GM23338 (cell line): ENCODE measurements around the gene CBFA2T2. TPM values are rescaled to one million over a fixed set of nuclear protein-coding genes. Genes with fewer than 3 reads are reported as not detected.

Source experiments
- ATAC-seq: fragments of 200-7000 bp; cut with Tn5 transposase; 3 replicates; pipeline ENCODE4 v1.9.1; 2020
- DNase-seq: peaks from one replicate; pipeline ENCODE4 v3.0.0-alpha.2; 2015; ENCODE audit warnings: low spot score
- H2AFZ ChIP-seq: fragments of 200-600 bp; sonication (generic); 2 replicates; pipeline ENCODE4 v1.8.0; 2016; ENCODE audit warnings: antibody characterized with exemption, mild to moderate bottlenecking, moderate library complexity
- H3F3A ChIP-seq: fragments of 200-600 bp; sonication (generic); replicated peaks from 2 replicates; pipeline ENCODE4 v1.8.0; 2017; ENCODE audit warnings: antibody characterized with exemption, mixed run types, low read depth
- H3K27ac ChIP-seq: fragments of 200-600 bp; sonication (generic); 2 replicates; pipeline ENCODE4 v1.6.1; 2016; ENCODE audit warnings: low read depth
- H3K27me3 ChIP-seq: fragments of 200-600 bp; sonication (generic); 2 replicates; pipeline ENCODE4 v1.8.0; 2016; ENCODE audit warnings: mild to moderate bottlenecking, mixed run types, moderate library complexity; ENCODE audit not compliant: insufficient read depth
- H3K36me3 ChIP-seq: fragments of 200-600 bp; sonication (generic); 2 replicates; pipeline ENCODE4 v1.8.0; 2016; ENCODE audit warnings: mild to moderate bottlenecking; ENCODE audit not compliant: insufficient read depth
- H3K4me1 ChIP-seq: fragments of 200-600 bp; sonication (generic); 2 replicates; pipeline ENCODE4 v1.8.0; 2016; ENCODE audit warnings: mild to moderate bottlenecking, moderate library complexity; ENCODE audit not compliant: insufficient read depth
- H3K4me2 ChIP-seq: fragments of 200-600 bp; sonication (generic); 2 replicates; pipeline ENCODE4 v1.7.1; 2017; ENCODE audit warnings: mixed run types
- H3K4me3 ChIP-seq: fragments of 200-600 bp; sonication (generic); 2 replicates; pipeline ENCODE4 v1.6.1; 2016; ENCODE audit warnings: mixed run types
- H3K79me2 ChIP-seq: fragments of 200-600 bp; sonication (generic); replicated peaks from 2 replicates; pipeline ENCODE4 v1.8.0; 2017; ENCODE audit warnings: mild to moderate bottlenecking; ENCODE audit not compliant: insufficient read depth
- H3K9me2 ChIP-seq: fragments of 200-600 bp; sonication (generic); 2 replicates; pipeline ENCODE4 v1.8.0; 2017; ENCODE audit not compliant: insufficient read depth
- H4K20me1 ChIP-seq: fragments of 200-600 bp; sonication (generic); replicated peaks from 2 replicates; pipeline ENCODE4 v1.8.0; 2017; ENCODE audit warnings: mild to moderate bottlenecking; ENCODE audit not compliant: insufficient read depth
- H3K27ac Mint-ChIP-seq: 2 replicates; pipeline ENCODE4 v1.8.0; 2020; ENCODE audit warnings: inconsistent platforms, mild to moderate bottlenecking, moderate library complexity, mixed read lengths
- H3K27me3 Mint-ChIP-seq: 3 replicates; pipeline ENCODE4 v1.8.0; 2022; ENCODE audit warnings: low read depth, mild to moderate bottlenecking, moderate library complexity, mixed read lengths, inconsistent platforms; ENCODE audit not compliant: insufficient read depth, poor library complexity
- H3K36me3 Mint-ChIP-seq: 3 replicates; pipeline ENCODE4 v1.8.0; 2021; ENCODE audit warnings: low read depth, mild to moderate bottlenecking, inconsistent platforms, moderate library complexity, mixed read lengths
- H3K4me1 Mint-ChIP-seq: 3 replicates; pipeline ENCODE4 v1.8.0; 2020; ENCODE audit warnings: mild to moderate bottlenecking, inconsistent platforms, mixed read lengths
- H3K4me3 Mint-ChIP-seq: 3 replicates; pipeline ENCODE4 v1.8.0; 2021; ENCODE audit warnings: moderate library complexity, mild to moderate bottlenecking, inconsistent platforms, mixed read lengths
- H3K9me3 Mint-ChIP-seq: 3 replicates; pipeline ENCODE4 v1.8.0; 2020; ENCODE audit warnings: moderate library complexity, mild to moderate bottlenecking, inconsistent platforms, mixed read lengths
- CREB1 ChIP-seq: fragments of 250-450 bp; sonication (Bioruptor Pico); IDR thresholded peaks from 2 replicates; pipeline ENCODE4 v1.5.0; 2020; ENCODE audit warnings: low read depth, mild to moderate bottlenecking, moderate library complexity
- CTCF ChIP-seq, 2 experiments: fragments of 200-600 bp in 1 of 2; sonication (generic) in 1 of 2; conservative IDR thresholded peaks; 2 replicates each; pipeline versions ENCODE4 v1.5.1 to v1.6.1; 2016 to 2017; ENCODE audit warnings: antibody characterized with exemption in 2 of 2, low read depth in 2 of 2, mild to moderate bottlenecking in 2 of 2, moderate library complexity in 1 of 2
- ETS1 ChIP-seq: IDR thresholded peaks from 2 replicates; pipeline ENCODE4 v1.6.1; 2016; ENCODE audit warnings: antibody characterized with exemption
- EZH2 ChIP-seq: fragments of 200-600 bp; sonication (generic); IDR thresholded peaks from one replicate; pipeline ENCODE4 v1.8.0; 2017; ENCODE audit warnings: antibody characterized with exemption, mild to moderate bottlenecking, low read depth; ENCODE audit not compliant: unreplicated experiment
- EZH2phosphoT487 ChIP-seq: fragments of 200-600 bp; sonication (generic); IDR thresholded peaks from one replicate; pipeline ENCODE4 v1.8.1; 2018; ENCODE audit warnings: antibody characterized with exemption; ENCODE audit not compliant: unreplicated experiment
- JUNB ChIP-seq: IDR thresholded peaks from one replicate; pipeline ENCODE4 v1.6.1; 2016; ENCODE audit warnings: antibody characterized with exemption; ENCODE audit not compliant: unreplicated experiment
- NANOG ChIP-seq: IDR thresholded peaks from 2 replicates; pipeline ENCODE4 v1.6.1; 2016; ENCODE audit warnings: antibody characterized with exemption, borderline replicate concordance
- POLR2AphosphoS5 ChIP-seq: IDR thresholded peaks from 2 replicates; pipeline ENCODE4 v1.6.1; 2016; ENCODE audit warnings: antibody characterized with exemption, low read depth
- REST ChIP-seq: IDR thresholded peaks from one replicate; pipeline ENCODE4 v1.6.1; 2018; ENCODE audit warnings: antibody characterized with exemption; ENCODE audit not compliant: unreplicated experiment
- STAT1 ChIP-seq: IDR thresholded peaks from one replicate; pipeline ENCODE4 v1.6.1; 2016; ENCODE audit warnings: antibody characterized with exemption; ENCODE audit not compliant: unreplicated experiment
- ZNF114 ChIP-seq: fragments of 250-450 bp; sonication (Bioruptor Pico); IDR thresholded peaks from 2 replicates; pipeline ENCODE4 v1.5.0; 2020; ENCODE audit warnings: mild to moderate bottlenecking, moderate library complexity
- ZNF331 ChIP-seq: fragments of 250-450 bp; sonication (Bioruptor Pico); IDR thresholded peaks from 2 replicates; pipeline ENCODE4 v1.5.0; 2020; ENCODE audit warnings: low read depth, mild to moderate bottlenecking, moderate library complexity
- ZNF462 ChIP-seq: fragments of 250-450 bp; sonication (Bioruptor Pico); IDR thresholded peaks from 2 replicates; pipeline ENCODE4 v1.5.0; 2020; ENCODE audit warnings: mild to moderate bottlenecking, moderate library complexity
- polyA plus RNA-seq: library from polyadenylated mRNA; unstranded; fragments of >200 nt; fragmentation: Nextera tagmentation; extraction: Ambion mirVana; gene quantifications from 2 replicates; pipeline ENCODE4 v1.2.1, GENCODE V29; 2016
- total RNA-seq: library from RNA; depleted of rRNA; stranded (reverse); fragments of >200 nt; shearing (Covaris generic); gene quantifications from 2 replicates; pipeline ENCODE4 v1.2.3, GENCODE V29; 2014

Gene CBFA2T2
- total and polyA plus RNA-seq, 2 experiments from 2014 or later = 12.7 to 15.8 TPM

GRCh38 chr20:33460711-33461110 lies 29.2 kb upstream of the CBFA2T2 start:
- H3K4me2 ChIP-seq = no peak overlapping the region
- no peak overlapping the region for H2AFZ ChIP-seq
- Mint-ChIP-seq H3K4me1 (peaks cover 5% of the 10 kb centered on the region; the same call in 2 of the 3 replicates), H3K4me3 (no peak overlapping the region), H3K36me3 (no peaks in the 10 kb centered on the region), H3K27ac (no peak overlapping the region), H3K9me3 (no peaks in the 10 kb centered on the region), H3K27me3 (peaks cover 4% of the 10 kb centered on the region)
- no peak overlapping the region for H3K4me3 ChIP-seq
- no peaks in the 10 kb centered on the region for H3K27me3 ChIP-seq
- H3F3A ChIP-seq = no peaks in the 10 kb centered on the region
- no peak overlapping the region for H3K27ac ChIP-seq
- no peaks in the 10 kb centered on the region for H3K9me2 ChIP-seq
- no peaks in the 10 kb centered on the region for H3K36me3 ChIP-seq
- H3K4me1 ChIP-seq = no peaks in the 10 kb centered on the region
- TF ChIP-seq NANOG (no peak), EZH2phosphoT487 (no peak), ZNF462 (no peak), ETS1 (no peak), JUNB (no peak), ZNF114 (CRISPR knock-in tag) (no peak), CTCF (conservative IDR thresholded peaks at IDR 0.05; ENCODE audit: low read depth in 2 of 2) (no peak), STAT1 (no peak), REST (no peak), ZNF331 (CRISPR knock-in tag) (no peak), EZH2 (no peak), CREB1 (no peak), POLR2AphosphoS5 (no peak)
- no peak for ATAC-seq
- DNase-seq = no peak
- no peaks in the 10 kb centered on the region for H4K20me1 ChIP-seq
- H3K79me2 ChIP-seq = no peaks in the 10 kb centered on the region
